CD4-positive, alpha-beta T cell (primary cell): ENCODE results near the gene PNPLA1. TPM values are rescaled to one million over a fixed set of nuclear protein-coding genes. Genes with fewer than 3 reads are reported as not detected.

Experiments
- ATAC-seq: fragments of 200-7000 bp; cut with Tn5 transposase; one replicate; pipeline ENCODE4 v1.10.0; 2022; ENCODE audit warnings: mild to moderate bottlenecking; ENCODE audit not compliant: poor library complexity
- CTCF ChIA-PET: fragments of 350-600 bp; sonication (Branson Sonifier 250); formaldehyde crosslinking; loops from one replicate; lab custom pipeline; 2021; ENCODE audit warnings: antibody characterized with exemption, inconsistent platforms; lab: Charles Lee
- POLR2A ChIA-PET: fragments of 350-600 bp; sonication (Branson Sonifier 250); formaldehyde crosslinking; loops from one replicate; lab custom pipeline; 2021; ENCODE audit warnings: antibody characterized with exemption, inconsistent platforms; lab: Charles Lee
- DNase-seq, 14 experiments: peaks; one replicate each; pipeline ENCODE4 v3.0.0-alpha.2; 2013 to 2020; ENCODE audit warnings: mixed read lengths in 2 of 14
- H3K27ac ChIP-seq, 2 donors: one replicate each; pipeline versions ENCODE4 v1.5.1 to v1.7.0; 2013; ENCODE audit warnings: low read length in 2 of 2, low read depth in 1 of 2, mild to moderate bottlenecking in 1 of 2
- H3K27me3 ChIP-seq, 2 experiments: 1 replicate in 1 of 2; 2 replicates in 1 of 2; pipeline versions ENCODE4 v1.6.1 to v1.7.0; 2013; ENCODE audit warnings: low read length in 2 of 2, control low read depth in 1 of 2, mild to moderate bottlenecking in 1 of 2, moderate library complexity in 1 of 2; ENCODE audit not compliant: insufficient read depth in 2 of 2, control insufficient read depth in 1 of 2
- H3K36me3 ChIP-seq: one replicate; pipeline ENCODE4 v1.6.1; 2013; ENCODE audit warnings: low read length, control low read depth; ENCODE audit not compliant: insufficient read depth
- H3K4me1 ChIP-seq: one replicate; pipeline ENCODE4 v1.6.1; 2013; ENCODE audit warnings: low read length, control low read depth; ENCODE audit not compliant: insufficient read depth
- H3K4me3 ChIP-seq: one replicate; pipeline ENCODE4 v1.5.1; 2013; ENCODE audit warnings: mild to moderate bottlenecking, low read length, moderate library complexity
- H3K9me3 ChIP-seq, 2 experiments: 1 replicate in 1 of 2; 2 replicates in 1 of 2; pipeline versions ENCODE4 v1.6.1 to v1.7.0; 2013; ENCODE audit warnings: low read length in 2 of 2, mild to moderate bottlenecking in 2 of 2, control low read depth in 1 of 2, moderate library complexity in 1 of 2; ENCODE audit not compliant: control insufficient read depth in 1 of 2, insufficient read depth in 1 of 2
- H3K27ac Mint-ChIP-seq: one replicate; pipeline ENCODE4 v1.8.0; 2020; ENCODE audit warnings: mixed read lengths
- H3K27me3 Mint-ChIP-seq: one replicate; pipeline ENCODE4 v1.8.0; 2021; ENCODE audit warnings: mixed read lengths
- H3K36me3 Mint-ChIP-seq: one replicate; pipeline ENCODE4 v1.8.0; 2021; ENCODE audit warnings: low read depth, mixed read lengths
- H3K4me1 Mint-ChIP-seq: one replicate; pipeline ENCODE4 v1.8.0; 2021; ENCODE audit warnings: low read depth, mixed read lengths
- H3K4me3 Mint-ChIP-seq: one replicate; pipeline ENCODE4 v1.8.0; 2020; ENCODE audit warnings: mild to moderate bottlenecking, mixed read lengths
- H3K9me3 Mint-ChIP-seq: one replicate; pipeline ENCODE4 v1.8.0; 2020; ENCODE audit warnings: mixed read lengths
- intact Hi-C, 2 experiments: fragments of 100-400 bp; cut with DNase I in 1 of 2; cut with micrococcal nuclease in 1 of 2; formaldehyde crosslinking; loops; one replicate each; pipeline versions ENCODE4 v1.15.1 to v1.9.0; 2023 to 2025; cut with DNase I, micrococcal nuclease
- total RNA-seq, 174 experiments: library from RNA in 2 of 174; stranded (reverse) in 2 of 174; gene quantifications; one replicate each; pipeline ENCODE4 v1.2.3 and lab custom pipeline; 2021 to 2026
- TF ChIP-seq, protein P1 (sequence below): fragments of 200-600 bp; IDR thresholded peaks from one replicate; pipeline ENCODE4 v1.8.0; 2022; ENCODE audit warnings: antibody characterized with exemption, mild to moderate bottlenecking

PNPLA1 gene
- total RNA-seq, 2 experiments from 2014 or later: 0.17 TPM; not detected in 1

DNA sequence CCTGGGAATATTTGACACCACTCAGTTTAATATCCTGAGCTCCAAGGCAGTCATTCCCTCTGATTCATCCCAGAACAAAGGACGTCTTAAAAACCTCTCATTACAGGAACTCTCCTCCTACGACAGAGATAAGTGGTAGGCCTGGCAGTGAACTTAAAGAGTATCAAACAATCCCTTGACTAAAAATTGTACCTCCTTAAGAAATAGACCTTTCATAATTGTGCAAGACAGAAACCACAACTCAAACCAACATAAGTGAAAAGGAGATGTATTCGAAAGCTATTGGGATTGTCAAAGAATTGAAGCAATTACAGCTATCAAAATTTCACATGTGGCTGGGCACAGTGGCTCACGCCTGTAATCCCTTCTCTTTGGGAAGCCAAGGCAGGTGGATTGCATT is 86.0 kb downstream of the PNPLA1 start:
- ChIA-PET CTCF (interaction anchor here (1.8 kb wide), 1 partner anchor 15 kb away, joined by 5 read pairs; no protein-coding TSS in a partner anchor), POLR2A (no interaction called here)
- intact Hi-C loops: loop anchor here in 1 of 2 experiments (10.0 kb wide), 1 partner anchor 261 kb away; no protein-coding TSS in a partner anchor
- Histone ChIP-seq H3K27ac (no peak overlapping the region), H3K9me3 (no peaks in the 10 kb centered on the region), H3K4me3 (no peak overlapping the region), H3K4me1 (peaks cover 7% of the 10 kb centered on the region), H3K27me3 (no peaks in the 10 kb centered on the region), H3K36me3 (no peaks in the 10 kb centered on the region)
- Mint-ChIP-seq H3K9me3 (no peaks in the 10 kb centered on the region), H3K27ac (no peak overlapping the region), H3K4me1 (no peaks in the 10 kb centered on the region), H3K4me3 (no peak overlapping the region), H3K27me3 (no peaks in the 10 kb centered on the region), H3K36me3 (no peaks in the 10 kb centered on the region)
- TF ChIP-seq, protein P1, sequence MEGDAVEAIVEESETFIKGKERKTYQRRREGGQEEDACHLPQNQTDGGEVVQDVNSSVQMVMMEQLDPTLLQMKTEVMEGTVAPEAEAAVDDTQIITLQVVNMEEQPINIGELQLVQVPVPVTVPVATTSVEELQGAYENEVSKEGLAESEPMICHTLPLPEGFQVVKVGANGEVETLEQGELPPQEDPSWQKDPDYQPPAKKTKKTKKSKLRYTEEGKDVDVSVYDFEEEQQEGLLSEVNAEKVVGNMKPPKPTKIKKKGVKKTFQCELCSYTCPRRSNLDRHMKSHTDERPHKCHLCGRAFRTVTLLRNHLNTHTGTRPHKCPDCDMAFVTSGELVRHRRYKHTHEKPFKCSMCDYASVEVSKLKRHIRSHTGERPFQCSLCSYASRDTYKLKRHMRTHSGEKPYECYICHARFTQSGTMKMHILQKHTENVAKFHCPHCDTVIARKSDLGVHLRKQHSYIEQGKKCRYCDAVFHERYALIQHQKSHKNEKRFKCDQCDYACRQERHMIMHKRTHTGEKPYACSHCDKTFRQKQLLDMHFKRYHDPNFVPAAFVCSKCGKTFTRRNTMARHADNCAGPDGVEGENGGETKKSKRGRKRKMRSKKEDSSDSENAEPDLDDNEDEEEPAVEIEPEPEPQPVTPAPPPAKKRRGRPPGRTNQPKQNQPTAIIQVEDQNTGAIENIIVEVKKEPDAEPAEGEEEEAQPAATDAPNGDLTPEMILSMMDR: no peak
- DNase-seq: no peak
- ATAC-seq: no peak

DNA sequence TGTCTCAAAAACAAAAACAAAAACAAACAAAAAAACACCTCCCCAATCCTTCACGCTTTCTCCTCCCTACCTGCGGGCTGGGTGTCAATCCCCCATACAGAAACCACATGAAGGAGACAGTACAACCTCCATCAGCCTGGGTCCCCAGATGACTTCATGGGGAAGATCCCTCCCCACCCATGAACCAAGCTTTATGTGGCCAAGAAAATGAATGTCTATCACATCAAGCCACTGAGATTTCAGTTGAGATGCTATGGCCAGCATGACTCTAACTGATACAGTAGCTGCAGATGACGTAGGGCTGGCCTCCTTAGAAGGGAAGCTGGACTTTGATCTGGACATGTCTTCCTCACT is 88.0 kb downstream of the PNPLA1 start:
- Mint-ChIP-seq H3K9me3 (no peaks in the 10 kb centered on the region), H3K36me3 (no peaks in the 10 kb centered on the region), H3K27ac (no peak overlapping the region), H3K27me3 (no peaks in the 10 kb centered on the region), H3K4me1 (no peaks in the 10 kb centered on the region), H3K4me3 (no peak overlapping the region)
- POLR2A ChIA-PET: interaction anchor here (1.1 kb wide), 1 partner anchor 13 kb away, joined by 3 read pairs; no protein-coding TSS in a partner anchor
- Histone ChIP-seq H3K36me3 (no peaks in the 10 kb centered on the region), H3K9me3 (no peaks in the 10 kb centered on the region), H3K4me3 (no peak overlapping the region), H3K4me1 (peaks cover 7% of the 10 kb centered on the region), H3K27me3 (no peaks in the 10 kb centered on the region), H3K27ac (no peak overlapping the region)
- CTCF ChIA-PET: interaction anchor here (1.4 kb wide), 1 partner anchor 17 kb away, joined by 6 read pairs; no protein-coding TSS in a partner anchor
- ATAC-seq (peak; percentile 25), DNase-seq (peak in 2 of 14 experiments; percentile 28 to 44)
- TF ChIP-seq, protein P1: no peak
- intact Hi-C loops: loop anchor here in 1 of 2 experiments (10.0 kb wide), 1 partner anchor 263 kb away; no protein-coding TSS in a partner anchor

Other genes with a start within 250 kb of the PNPLA1 start
- not detected for gene SLC26A8, start 245.4 kb upstream of the PNPLA1 start, total RNA-seq
- gene MAPK14, start 242.3 kb upstream of the PNPLA1 start, total RNA-seq: 10 to 100 TPM; 42.6 to 42.8 TPM
- gene MAPK13, start 139.5 kb upstream of the PNPLA1 start, total RNA-seq: 10 to 100 TPM; 58.5 to 63.5 TPM
- 10 to 100 TPM; 39.0 to 41.6 TPM for gene BRPF3, start 73.3 kb upstream of the PNPLA1 start, total RNA-seq
- not detected for gene BNIP5, start 66.8 kb downstream of the PNPLA1 start, total RNA-seq
- gene ETV7, start 117.6 kb downstream of the PNPLA1 start, total RNA-seq: under 1 TPM; 0.33 to 0.73 TPM
- gene PXT1, start 172.8 kb downstream of the PNPLA1 start, total RNA-seq: under 1 TPM; 0.55 to 0.59 TPM
- gene KCTD20, start 172.9 kb downstream of the PNPLA1 start, total RNA-seq: 10 to 100 TPM; 38.4 to 39.5 TPM